GM12892 (cell line): ENCODE results near the gene NPAT.

Experiments
- POLR2A ChIP-seq: IDR thresholded peaks from 2 replicates; pipeline ENCODE4 v1.6.1; 2011; ENCODE audit warnings: low read depth, low read length, control low read depth
- POLR2AphosphoS5 ChIP-seq: IDR thresholded peaks from 2 replicates; pipeline ENCODE4 v1.6.1; 2011; ENCODE audit warnings: low read depth, low read length, control low read depth
- TAF1 ChIP-seq: IDR thresholded peaks from 2 replicates; pipeline ENCODE4 v1.6.1; 2011; ENCODE audit warnings: low read depth, mild to moderate bottlenecking, control low read depth, low read length, borderline replicate concordance

- TF ChIP-seq POLR2AphosphoS5 (no peak), POLR2A (no peak), TAF1 (no peak)
Observed at GRCh38 chr11:108160970-108161566, 61.4 kb downstream of the NPAT start.
